Smooth muscle cell (in vitro differentiated cells): Measurements from ENCODE around the gene GRID1. TPM values are rescaled to one million over a fixed set of nuclear protein-coding genes. Genes with fewer than 3 reads are reported as not detected.

ENCODE experiments used
- DNase-seq: peaks from one replicate; lab custom pipeline; 2025; ENCODE audit not compliant: unreplicated experiment; lab: John Stamatoyannopoulos, UW
- H2AFZ ChIP-seq: fragments of 200-600 bp; sonication (generic); 2 replicates; pipeline ENCODE4 v1.6.0; 2016; ENCODE audit warnings: antibody characterized with exemption, low read depth, mild to moderate bottlenecking
- H3F3A ChIP-seq: fragments of 200-600 bp; sonication (generic); 2 replicates; pipeline ENCODE4 v1.6.0; 2017; ENCODE audit warnings: antibody characterized with exemption, low read depth
- H3K27ac ChIP-seq: fragments of 200-600 bp; sonication (generic); 2 replicates; pipeline ENCODE4 v1.5.1; 2016; ENCODE audit warnings: low read depth, mild to moderate bottlenecking
- H3K27me3 ChIP-seq: fragments of 200-600 bp; sonication (generic); 2 replicates; pipeline ENCODE4 v1.6.1; 2016; ENCODE audit warnings: low read depth, mild to moderate bottlenecking
- H3K36me3 ChIP-seq: fragments of 200-600 bp; sonication (generic); 2 replicates; pipeline ENCODE4 v1.5.1; 2016; ENCODE audit warnings: low read depth
- H3K4me1 ChIP-seq: fragments of 200-600 bp; sonication (generic); 2 replicates; pipeline ENCODE4 v1.5.1; 2016; ENCODE audit warnings: low read depth
- H3K4me2 ChIP-seq: fragments of 200-600 bp; sonication (generic); 2 replicates; pipeline ENCODE4 v1.6.0; 2016; ENCODE audit warnings: mild to moderate bottlenecking
- H3K4me3 ChIP-seq: fragments of 200-600 bp; sonication (generic); 2 replicates; pipeline ENCODE4 v1.5.1; 2016; ENCODE audit warnings: mild to moderate bottlenecking
- H3K79me2 ChIP-seq: fragments of 200-600 bp; sonication (generic); 2 replicates; pipeline ENCODE4 v1.6.0; 2016; ENCODE audit warnings: low read depth, mild to moderate bottlenecking
- H3K9ac ChIP-seq: fragments of 200-600 bp; sonication (generic); 2 replicates; pipeline ENCODE4 v1.6.0; 2016; ENCODE audit warnings: low read depth
- H3K9me3 ChIP-seq: fragments of 200-600 bp; sonication (generic); replicated peaks from 2 replicates; pipeline ENCODE4 v1.5.1; 2016; ENCODE audit warnings: low read depth
- H4K20me1 ChIP-seq: fragments of 200-600 bp; sonication (generic); 2 replicates; pipeline ENCODE4 v1.6.0; 2016; ENCODE audit warnings: low read depth
- CTCF ChIP-seq: fragments of 200-600 bp; sonication (generic); IDR thresholded peaks from 2 replicates; pipeline ENCODE4 v1.5.1; 2017; ENCODE audit warnings: borderline replicate concordance, mild to moderate bottlenecking, antibody characterized with exemption; ENCODE audit not compliant: insufficient read depth, poor library complexity, severe bottlenecking
- WGBS: methylation state at CpG from one replicate; pipeline ENCODE4 v1.1.7; 2016; ENCODE audit warnings: low lambda C conversion rate; 5-methylcytosine and 5-hydroxymethylcytosine counted together
- polyA plus RNA-seq: library from polyadenylated mRNA; unstranded; fragments of >200 nt; fragmentation: Nextera tagmentation; extraction: Ambion mirVana; gene quantifications from 2 replicates; pipeline ENCODE4 v1.2.1, GENCODE V29; 2016
- total RNA-seq: library from RNA; depleted of rRNA; stranded (reverse); fragments of >200 nt; gene quantifications from 2 replicates; pipeline ENCODE4 v1.2.3, GENCODE V29; 2014

GRID1 gene
- total and polyA plus RNA-seq, 2 experiments from 2014 or later: 4.4 to 7.4 TPM

GRCh38 chr10:86410542-86411124 lies 44.0 kb upstream of the GRID1 start:
- no peaks in the 10 kb centered on the region for H3K4me1 ChIP-seq
- no peak for TF ChIP-seq CTCF
- no peak overlapping the region for H3K4me2 ChIP-seq
- H3K9me3 ChIP-seq: no peaks in the 10 kb centered on the region
- peak overlapping the region; percentile 65 for H3K27ac ChIP-seq
- H3K36me3 ChIP-seq: no peaks in the 10 kb centered on the region
- WGBS: 59% methylated on average over 4 of the region's 4 CpGs
- H3K27me3 ChIP-seq: peaks cover 3% of the 10 kb centered on the region
- H2AFZ ChIP-seq: peak overlapping the region; percentile 10
- DNase-seq: no peak
- no peaks in the 10 kb centered on the region for H4K20me1 ChIP-seq
- H3K79me2 ChIP-seq: no peaks in the 10 kb centered on the region
- no peaks in the 10 kb centered on the region for H3F3A ChIP-seq
- no peak overlapping the region for H3K4me3 ChIP-seq
- peak overlapping the region; percentile 25 for H3K9ac ChIP-seq

GRCh38 chr10:86409183-86409582 lies 42.6 kb upstream of the GRID1 start:
- H3K27ac ChIP-seq: no peak overlapping the region
- WGBS: 79% methylated on average over 1 of the region's 1 CpG
- H3K4me2 ChIP-seq: no peak overlapping the region
- no peak for TF ChIP-seq CTCF
- no peak overlapping the region for H2AFZ ChIP-seq
- no peak for DNase-seq
- H3F3A ChIP-seq: no peaks in the 10 kb centered on the region
- no peaks in the 10 kb centered on the region for H3K4me1 ChIP-seq
- no peaks in the 10 kb centered on the region for H3K36me3 ChIP-seq
- no peak overlapping the region for H3K9ac ChIP-seq
- H3K9me3 ChIP-seq: no peaks in the 10 kb centered on the region
- no peaks in the 10 kb centered on the region for H4K20me1 ChIP-seq
- peaks cover 3% of the 10 kb centered on the region for H3K27me3 ChIP-seq
- H3K79me2 ChIP-seq: no peaks in the 10 kb centered on the region
- no peak overlapping the region for H3K4me3 ChIP-seq

GRCh38 chr10:86403183-86403797 lies 36.7 kb upstream of the GRID1 start:
- Histone ChIP-seq H3K9me3 (no peaks in the 10 kb centered on the region), H3K4me1 (peaks cover 12% of the 10 kb centered on the region), H4K20me1 (no peaks in the 10 kb centered on the region), H3K4me2 (no peak overlapping the region), H3K79me2 (no peaks in the 10 kb centered on the region), H3K27me3 (peaks cover 3% of the 10 kb centered on the region), H3K4me3 (no peak overlapping the region), H3K9ac (no peak overlapping the region), H3K27ac (no peak overlapping the region), H2AFZ (no peak overlapping the region), H3F3A (peaks cover 4% of the 10 kb centered on the region), H3K36me3 (no peaks in the 10 kb centered on the region)
- 85% methylated on average over 6 of the region's 6 CpGs for WGBS
- no peak for DNase-seq
- TF ChIP-seq CTCF: no peak

GRCh38 chr10:86402283-86402941 lies 35.8 kb upstream of the GRID1 start:
- no peaks in the 10 kb centered on the region for H3K36me3 ChIP-seq
- H3K79me2 ChIP-seq: no peaks in the 10 kb centered on the region
- H3K4me3 ChIP-seq: no peak overlapping the region
- H4K20me1 ChIP-seq: no peaks in the 10 kb centered on the region
- H3K4me2 ChIP-seq: peak overlapping the region; percentile 81
- H3F3A ChIP-seq: peaks cover 4% of the 10 kb centered on the region
- TF ChIP-seq CTCF: no peak
- 32% methylated on average over 18 of the region's 18 CpGs for WGBS
- H3K9ac ChIP-seq: no peak overlapping the region
- no peak overlapping the region for H3K27ac ChIP-seq
- no peaks in the 10 kb centered on the region for H3K9me3 ChIP-seq
- peaks cover 12% of the 10 kb centered on the region for H3K4me1 ChIP-seq
- H2AFZ ChIP-seq: no peak overlapping the region
- DNase-seq: no peak
- peaks cover 4% of the 10 kb centered on the region for H3K27me3 ChIP-seq
